ENCODE measurements around the gene ANKRD17.

ANKRD17 gene

GRCh38 chr4:73064536-73064935 lies 194.1 kb downstream of the ANKRD17 start:
- Histone ChIP-seq H3K9me2 (replicated peaks; ENCODE audit: low read depth, low read length) (no peaks in the 10 kb centered on the region), H3K4me3 (ENCODE audit: low read length, poor library complexity, severe bottlenecking) (no peak overlapping the region), H3K4me2 (ENCODE audit: low read depth, low read length, poor library complexity, severe bottlenecking) (peak overlapping the region; percentile 44), H3K9me3 (ENCODE audit: insufficient read depth, low read depth, low read length) (no peaks in the 10 kb centered on the region), H2AFZ (ENCODE audit: low read length) (no peak overlapping the region), H3K79me2 (ENCODE audit: insufficient read depth, low read length) (peaks cover 32% of the 10 kb centered on the region), H3K9ac (ENCODE audit: low read depth, low read length, poor library complexity, severe bottlenecking) (no peak overlapping the region), H3K36me3 (ENCODE audit: insufficient read depth, low read length) (peaks cover 13% of the 10 kb centered on the region; the same call in 1 of the 2 replicates), H4K20me1 (ENCODE audit: insufficient read depth, low read length, poor library complexity, severe bottlenecking) (no peaks in the 10 kb centered on the region), H3K4me1 (ENCODE audit: insufficient read depth, low read length, poor library complexity, severe bottlenecking) (peaks cover 28% of the 10 kb centered on the region), H3F3A (ENCODE audit: low read depth) (no peaks in the 10 kb centered on the region), H3K27me3 (ENCODE audit: insufficient read depth, low read length, poor library complexity, severe bottlenecking) (no peaks in the 10 kb centered on the region)
- TF ChIP-seq EZH2phosphoT487 (IDR thresholded peaks at IDR 0.05; ENCODE audit: borderline replicate concordance) (no peak), CTCF (conservative IDR thresholded peaks at IDR 0.05; ENCODE audit: low read length) (no peak)

GRCh38 chr4:73055241-73055897 lies 203.2 kb downstream of the ANKRD17 start:
- Histone ChIP-seq H3K4me3 (ENCODE audit: low read length, poor library complexity, severe bottlenecking) (no peak overlapping the region), H2AFZ (ENCODE audit: low read length) (no peak overlapping the region), H3K4me1 (ENCODE audit: insufficient read depth, low read length, poor library complexity, severe bottlenecking) (no peaks in the 10 kb centered on the region), H3K27me3 (ENCODE audit: insufficient read depth, low read length, poor library complexity, severe bottlenecking) (no peaks in the 10 kb centered on the region), H3K79me2 (ENCODE audit: insufficient read depth, low read length) (no peaks in the 10 kb centered on the region), H3F3A (ENCODE audit: low read depth) (no peaks in the 10 kb centered on the region), H3K9ac (ENCODE audit: low read depth, low read length, poor library complexity, severe bottlenecking) (no peak overlapping the region), H3K4me2 (ENCODE audit: low read depth, low read length, poor library complexity, severe bottlenecking) (no peak overlapping the region), H3K36me3 (ENCODE audit: insufficient read depth, low read length) (peaks cover 47% of the 10 kb centered on the region; the same call in 1 of the 2 replicates), H3K9me3 (ENCODE audit: insufficient read depth, low read depth, low read length) (no peaks in the 10 kb centered on the region), H3K9me2 (replicated peaks; ENCODE audit: low read depth, low read length) (no peaks in the 10 kb centered on the region), H4K20me1 (ENCODE audit: insufficient read depth, low read length, poor library complexity, severe bottlenecking) (no peaks in the 10 kb centered on the region)
- no peak for TF ChIP-seq CTCF (conservative IDR thresholded peaks at IDR 0.05; ENCODE audit: low read length)
- no peak for TF ChIP-seq EZH2phosphoT487 (IDR thresholded peaks at IDR 0.05; ENCODE audit: borderline replicate concordance)

DNA sequence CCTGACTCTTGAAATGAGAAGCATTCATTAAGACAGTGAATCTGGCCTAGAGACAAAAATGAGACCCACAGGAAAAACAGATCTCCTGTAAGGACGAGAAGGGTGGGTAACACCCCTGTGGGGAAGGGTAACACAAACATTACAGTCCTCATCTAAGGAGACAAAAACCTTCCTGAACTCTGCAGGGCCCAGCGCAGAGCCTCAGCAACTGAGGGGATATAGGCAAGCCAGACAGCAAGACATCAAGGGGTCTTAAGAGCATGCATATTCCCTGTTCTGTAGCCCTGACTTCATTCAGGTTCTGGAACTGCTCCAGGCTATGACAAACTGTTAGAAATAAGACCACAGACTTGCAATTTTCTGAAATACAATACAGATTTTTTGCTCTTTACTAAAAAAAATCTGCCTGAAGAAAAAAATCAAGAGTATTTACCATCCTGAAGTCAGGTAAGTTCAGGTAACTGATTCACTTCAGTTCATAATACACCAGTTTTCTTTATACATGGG lies 204.6 kb downstream of the ANKRD17 start:
- Histone ChIP-seq H3F3A (ENCODE audit: low read depth) (no peaks in the 10 kb centered on the region), H2AFZ (ENCODE audit: low read length) (no peak overlapping the region), H3K79me2 (ENCODE audit: insufficient read depth, low read length) (no peaks in the 10 kb centered on the region), H3K4me2 (ENCODE audit: low read depth, low read length, poor library complexity, severe bottlenecking) (no peak overlapping the region), H3K36me3 (ENCODE audit: insufficient read depth, low read length) (peaks cover 36% of the 10 kb centered on the region; the same call in 1 of the 2 replicates), H3K27me3 (ENCODE audit: insufficient read depth, low read length, poor library complexity, severe bottlenecking) (no peaks in the 10 kb centered on the region), H3K9ac (ENCODE audit: low read depth, low read length, poor library complexity, severe bottlenecking) (no peak overlapping the region), H3K9me3 (ENCODE audit: insufficient read depth, low read depth, low read length) (no peaks in the 10 kb centered on the region), H3K4me1 (ENCODE audit: insufficient read depth, low read length, poor library complexity, severe bottlenecking) (no peaks in the 10 kb centered on the region), H3K9me2 (replicated peaks; ENCODE audit: low read depth, low read length) (no peaks in the 10 kb centered on the region), H3K4me3 (ENCODE audit: low read length, poor library complexity, severe bottlenecking) (no peak overlapping the region), H4K20me1 (ENCODE audit: insufficient read depth, low read length, poor library complexity, severe bottlenecking) (no peaks in the 10 kb centered on the region)
- TF ChIP-seq EZH2phosphoT487 (IDR thresholded peaks at IDR 0.05; ENCODE audit: borderline replicate concordance) = no peak
- no peak for TF ChIP-seq CTCF (conservative IDR thresholded peaks at IDR 0.05; ENCODE audit: low read length)
